ENCODE data around the gene GPR146.
"Not testable (repeated sequence)": the region's sequence is repeated elsewhere in the genome, so short reads cannot be mapped to it uniquely, and the experiment has no call there.

Gene GPR146, protein sequence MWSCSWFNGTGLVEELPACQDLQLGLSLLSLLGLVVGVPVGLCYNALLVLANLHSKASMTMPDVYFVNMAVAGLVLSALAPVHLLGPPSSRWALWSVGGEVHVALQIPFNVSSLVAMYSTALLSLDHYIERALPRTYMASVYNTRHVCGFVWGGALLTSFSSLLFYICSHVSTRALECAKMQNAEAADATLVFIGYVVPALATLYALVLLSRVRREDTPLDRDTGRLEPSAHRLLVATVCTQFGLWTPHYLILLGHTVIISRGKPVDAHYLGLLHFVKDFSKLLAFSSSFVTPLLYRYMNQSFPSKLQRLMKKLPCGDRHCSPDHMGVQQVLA
- 0.06 to 5.2 (median 0.95) reads per million in 9 experiments for total RNA-seq

DNA sequence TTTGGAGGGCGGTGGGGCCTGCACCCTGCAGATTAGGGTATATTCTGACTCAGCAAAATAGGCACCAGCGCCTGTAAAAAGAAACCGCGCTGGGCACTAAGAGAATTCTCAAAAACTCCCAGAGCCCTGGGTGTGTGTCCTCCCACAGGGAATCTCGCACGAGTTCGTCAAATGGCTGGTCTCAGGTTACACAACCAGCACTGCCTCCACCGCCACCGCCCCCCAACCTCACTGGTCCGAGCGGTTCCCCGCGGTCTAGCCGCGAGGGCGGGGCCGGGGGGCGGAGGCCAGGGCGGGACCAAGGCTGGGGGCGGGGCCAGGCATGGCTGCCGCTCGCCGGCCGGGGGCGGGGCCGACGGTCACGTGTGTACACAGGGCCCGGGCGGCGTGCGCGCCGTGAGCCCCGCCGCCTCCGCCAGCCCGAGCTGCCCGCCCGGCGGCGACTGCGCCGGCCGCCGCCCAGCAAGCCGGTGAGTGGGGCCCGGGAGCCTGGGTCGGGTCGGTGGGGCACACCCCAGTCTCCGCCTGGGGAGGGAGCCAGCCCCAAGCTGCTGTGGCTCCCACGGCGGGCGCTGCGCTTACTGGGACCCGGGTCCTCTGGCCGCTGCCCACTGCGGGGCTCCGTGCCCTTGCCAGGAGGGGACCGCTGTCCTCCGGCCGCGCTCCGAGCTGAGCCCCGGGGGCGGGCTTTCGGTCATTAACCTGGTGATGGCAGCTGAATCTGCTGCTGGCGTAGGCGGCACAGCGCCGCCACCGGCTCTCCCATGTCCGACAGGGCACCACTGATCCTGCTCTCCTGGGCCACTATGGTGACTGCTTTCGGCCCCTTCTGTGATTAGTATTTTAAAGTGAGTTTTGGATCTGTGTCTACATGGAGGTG, at the start of gene GPR146:
Gene GPR146 (plus strand): TSS at position 358 of the 880 bp plus-strand sequence. CDS start 12,970 bp downstream, outside the sequence.
- H3K4me1 Mint-ChIP-seq (ENCODE audit: low read depth in 2 of 2), result peaks cover 41 to 53% of the 10 kb centered on the region in 2 donors
- no peaks in the 10 kb centered on the region for H3K27me3 Mint-ChIP-seq
- H3K4me3 Mint-ChIP-seq, result peak within 1 kb of the TSS; percentile 81 to 83
- ATAC-seq (replicated peaks), result peak; percentile 70
- DNase-seq, result peak; percentile 83 to 86 (median 83)
- peaks cover 22% of the 10 kb centered on the region for H3K36me3 Mint-ChIP-seq (ENCODE audit: insufficient read depth)
- H3K9me3 Mint-ChIP-seq, result no peaks in the 10 kb centered on the region
- peak within 1 kb of the TSS in 1 of 2 donors; percentile 26 for H3K27ac Mint-ChIP-seq

GRCh38 chr7:994592-995308, 49.6 kb upstream of the GPR146 start:
- Mint-ChIP-seq H3K4me3 (no peak overlapping the region), H3K4me1 (ENCODE audit: low read depth in 2 of 2) (peaks cover 5% of the 10 kb centered on the region in 2 donors), H3K27me3 (no peaks in the 10 kb centered on the region), H3K27ac (no peak overlapping the region), H3K9me3 (no peaks in the 10 kb centered on the region), H3K36me3 (ENCODE audit: insufficient read depth) (peaks cover 8% of the 10 kb centered on the region)
- no peak for ATAC-seq (replicated peaks)
- no peak for DNase-seq

- Mint-ChIP-seq H3K27me3 (no peaks in the 10 kb centered on the region), H3K4me3 (no peak overlapping the region), H3K9me3 (no peaks in the 10 kb centered on the region), H3K36me3 (ENCODE audit: insufficient read depth) (peaks cover 9% of the 10 kb centered on the region), H3K27ac (no peak overlapping the region), H3K4me1 (ENCODE audit: low read depth in 2 of 2) (peaks cover 5 to 7% of the 10 kb centered on the region in 2 donors)
- DNase-seq, result no peak
- ATAC-seq (replicated peaks), result no peak
Measured at GRCh38 chr7:995571-995970, 48.8 kb upstream of the GPR146 start.

GRCh38 chr7:996079-996872, 48.1 kb upstream of the GPR146 start:
- Mint-ChIP-seq H3K27ac (no peak overlapping the region), H3K9me3 (no peaks in the 10 kb centered on the region), H3K4me3 (no peak overlapping the region), H3K27me3 (no peaks in the 10 kb centered on the region), H3K36me3 (ENCODE audit: insufficient read depth) (peaks cover 16% of the 10 kb centered on the region), H3K4me1 (ENCODE audit: low read depth in 2 of 2) (peaks cover 5 to 12% of the 10 kb centered on the region in 2 donors)
- ATAC-seq (replicated peaks), result no peak
- DNase-seq, result no peak

DNA sequence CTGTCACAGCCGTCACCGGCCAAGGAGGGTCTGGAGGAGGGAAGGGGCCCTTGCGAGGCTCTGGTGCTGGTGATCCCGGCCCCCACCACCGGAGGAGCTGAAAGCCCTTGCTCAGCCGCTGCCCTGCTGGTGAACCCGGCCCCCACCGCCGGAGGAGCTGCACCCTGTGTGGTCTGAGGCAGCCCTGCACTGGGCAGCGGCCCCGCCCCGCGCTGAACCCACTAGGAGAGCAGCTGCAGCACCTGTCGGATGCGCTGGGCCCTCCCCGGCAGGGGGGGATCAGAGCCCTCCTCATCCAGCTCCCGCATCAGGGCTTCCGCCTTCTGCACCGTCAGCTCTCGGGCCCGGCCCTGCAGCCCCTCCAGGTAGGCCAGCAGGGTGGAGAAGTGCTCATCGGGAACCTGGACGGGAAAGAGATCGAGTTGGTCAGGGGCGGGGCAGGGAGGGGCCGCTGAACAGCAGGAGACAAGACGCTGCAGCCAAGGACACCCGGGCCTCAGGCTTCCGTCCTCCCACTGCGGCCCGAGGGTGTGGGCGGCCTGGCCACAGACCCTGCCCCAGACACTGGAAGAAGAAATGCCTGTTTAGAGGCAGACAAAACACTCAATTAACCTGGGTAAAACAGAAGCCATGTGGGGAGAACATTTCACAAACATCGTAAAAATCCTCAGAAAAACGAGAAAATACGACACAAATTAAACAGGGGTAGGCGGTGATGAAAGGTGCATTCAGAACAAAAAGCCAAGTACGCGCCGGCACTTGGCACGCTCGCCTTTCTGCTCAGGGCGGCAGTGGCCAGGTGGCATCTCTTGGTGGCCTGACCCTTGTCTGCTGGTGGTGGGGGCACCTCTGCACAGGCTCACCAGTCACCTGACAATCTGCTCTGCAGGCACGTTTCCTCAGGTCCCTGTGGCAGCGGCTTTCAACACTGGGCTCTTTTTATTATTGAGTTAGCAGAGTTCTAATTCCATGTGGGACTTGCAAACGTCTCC, 46.6 kb upstream of the GPR146 start:
- peaks cover 18% of the 10 kb centered on the region for H3K36me3 Mint-ChIP-seq (ENCODE audit: insufficient read depth)
- no peaks in the 10 kb centered on the region for H3K27me3 Mint-ChIP-seq
- H3K9me3 Mint-ChIP-seq, result no peaks in the 10 kb centered on the region
- H3K4me1 Mint-ChIP-seq (ENCODE audit: low read depth in 2 of 2), result peaks cover 5 to 13% of the 10 kb centered on the region in 2 donors
- no peak overlapping the region for H3K27ac Mint-ChIP-seq
- H3K4me3 Mint-ChIP-seq, result no peak overlapping the region
- ATAC-seq (replicated peaks), result no peak
- DNase-seq, result no peak

- Mint-ChIP-seq H3K36me3 (ENCODE audit: insufficient read depth) (peaks cover 18% of the 10 kb centered on the region), H3K27me3 (no peaks in the 10 kb centered on the region), H3K27ac (no peak overlapping the region), H3K4me3 (no peak overlapping the region), H3K4me1 (ENCODE audit: low read depth in 2 of 2) (peaks cover 0 to 8% of the 10 kb centered on the region in 2 donors), H3K9me3 (no peaks in the 10 kb centered on the region)
- DNase-seq (no peak), ATAC-seq (replicated peaks) (no peak)
Measured at GRCh38 chr7:999149-999879, 45.0 kb upstream of the GPR146 start.

GRCh38 chr7:999941-1000935, 44.1 kb upstream of the GPR146 start:
- no peaks in the 10 kb centered on the region for H3K9me3 Mint-ChIP-seq
- no peak for DNase-seq
- peaks cover 0 to 8% of the 10 kb centered on the region in 2 donors for H3K4me1 Mint-ChIP-seq (ENCODE audit: low read depth in 2 of 2)
- H3K4me3 Mint-ChIP-seq, result no peak overlapping the region
- H3K36me3 Mint-ChIP-seq (ENCODE audit: insufficient read depth), result peaks cover 18% of the 10 kb centered on the region
- no peak for ATAC-seq (replicated peaks)
- H3K27me3 Mint-ChIP-seq, result no peaks in the 10 kb centered on the region
- H3K27ac Mint-ChIP-seq, result peak overlapping the region in 1 of 2 donors; percentile 90

DNA sequence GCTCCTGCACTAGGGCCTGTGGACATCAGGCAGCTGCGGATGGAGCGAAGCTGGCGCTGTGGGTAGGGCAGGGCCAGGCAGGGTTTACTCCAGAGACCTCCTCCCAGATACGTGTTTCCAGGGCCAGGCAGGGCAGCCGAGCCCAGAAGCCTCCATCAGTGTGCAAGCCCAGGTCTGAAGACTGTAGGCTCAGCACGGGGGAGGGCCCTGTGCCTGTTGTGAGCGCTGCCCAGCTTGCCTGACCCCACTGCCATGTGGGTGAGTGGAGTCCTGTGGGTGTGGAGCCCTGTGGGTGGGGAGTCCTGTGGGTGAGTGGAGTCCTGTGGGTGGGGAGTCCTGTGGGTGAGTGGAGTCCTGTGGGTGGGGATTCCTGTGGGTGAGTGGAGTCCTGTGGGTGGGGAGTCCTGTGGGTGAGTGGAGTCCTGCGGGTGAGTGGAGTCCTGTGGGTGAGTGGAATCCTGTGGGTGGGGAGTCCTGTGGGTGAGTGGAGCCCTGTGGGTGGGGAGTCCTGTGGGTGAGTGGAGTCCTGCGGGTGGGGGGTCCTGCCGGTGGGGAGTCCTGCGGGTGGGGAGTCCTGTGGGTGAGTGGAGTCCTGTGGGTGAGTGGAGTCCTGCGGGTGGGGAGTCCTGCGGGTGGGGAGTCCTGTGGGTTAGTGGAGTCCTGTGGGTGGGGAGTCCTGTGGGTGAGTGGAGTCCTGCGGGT, 43.1 kb upstream of the GPR146 start:
- Mint-ChIP-seq H3K27ac (peak overlapping the region in 1 of 2 donors; percentile 90), H3K4me1 (ENCODE audit: low read depth in 2 of 2) (peaks cover 0 to 12% of the 10 kb centered on the region in 2 donors), H3K36me3 (ENCODE audit: insufficient read depth) (peaks cover 21% of the 10 kb centered on the region)
- ATAC-seq (replicated peaks), result peak; percentile 58
- not testable (repeated sequence) for H3K9me3 Mint-ChIP-seq, H3K4me3 Mint-ChIP-seq, DNase-seq, H3K27me3 Mint-ChIP-seq

GRCh38 chr7:1002026-1002425, 42.3 kb upstream of the GPR146 start:
- not testable (repeated sequence) for H3K27ac Mint-ChIP-seq; ATAC-seq (replicated peaks); DNase-seq; H3K9me3 Mint-ChIP-seq; H3K27me3 Mint-ChIP-seq
- Mint-ChIP-seq H3K36me3 (ENCODE audit: insufficient read depth) (peaks cover 16% of the 10 kb centered on the region), H3K4me3 (peak overlapping the region in 1 of 2 donors; percentile 23), H3K4me1 (ENCODE audit: low read depth in 2 of 2) (peaks cover 0 to 12% of the 10 kb centered on the region in 2 donors)

- Mint-ChIP-seq H3K4me3 (peak overlapping the region in 1 of 2 donors; percentile 23), H3K4me1 (ENCODE audit: low read depth in 2 of 2) (peaks cover 0 to 12% of the 10 kb centered on the region in 2 donors), H3K36me3 (ENCODE audit: insufficient read depth) (peaks cover 16% of the 10 kb centered on the region)
- H3K27ac Mint-ChIP-seq; ATAC-seq (replicated peaks); H3K9me3 Mint-ChIP-seq; DNase-seq; H3K27me3 Mint-ChIP-seq: not testable (repeated sequence)
Measured at GRCh38 chr7:1002445-1002844, 41.9 kb upstream of the GPR146 start.
